Fibroblast of lung (primary cell): ENCODE results near the gene TRPM3. TPM values are rescaled to one million over a fixed set of nuclear protein-coding genes. Genes with fewer than 3 reads are reported as not detected.

Experiments
- DNase-seq, 2 donors: peaks; one replicate each; pipeline versions ENCODE4 v3.0.0 to v3.0.0-alpha.2; 2010; ENCODE audit warnings: low read depth in 2 of 2
- H2AFZ ChIP-seq: 2 replicates; pipeline ENCODE4 v1.5.1; 2012; ENCODE audit warnings: low read length, control low read depth, inconsistent platforms
- H3K27ac ChIP-seq: 2 replicates; pipeline ENCODE4 v1.5.1; 2011; ENCODE audit warnings: low read length, control low read depth; ENCODE audit not compliant: insufficient read depth
- H3K27me3 ChIP-seq: 2 replicates; pipeline ENCODE4 v1.5.1; 2011; ENCODE audit warnings: mild to moderate bottlenecking, low read length; ENCODE audit not compliant: control insufficient read depth, insufficient read depth
- H3K36me3 ChIP-seq: 2 replicates; pipeline ENCODE4 v1.5.1; 2011; ENCODE audit warnings: low read length; ENCODE audit not compliant: control insufficient read depth, insufficient read depth
- H3K4me1 ChIP-seq: 2 replicates; pipeline ENCODE4 v1.5.1; 2011; ENCODE audit warnings: low read length; ENCODE audit not compliant: control insufficient read depth, insufficient read depth; ENCODE audit errors: extremely low read depth
- H3K4me2 ChIP-seq: 2 replicates; pipeline ENCODE4 v1.5.1; 2011; ENCODE audit warnings: low read length, control low read depth; ENCODE audit not compliant: insufficient read depth; ENCODE audit errors: extremely low read depth
- H3K4me3 ChIP-seq, 4 experiments: fragments of 200-600 bp in 1 of 4; sonication (generic) in 1 of 4; replicated peaks in 1 of 4; 2 replicates each; pipeline ENCODE4 v1.5.1; 2011 to 2016; ENCODE audit warnings: low read length in 4 of 4, low read depth in 3 of 4, mild to moderate bottlenecking in 3 of 4, control low read depth in 2 of 4, inconsistent platforms in 1 of 4, mixed read lengths in 1 of 4; ENCODE audit not compliant: insufficient read depth in 1 of 4; ENCODE audit errors: control extremely low read depth in 1 of 4
- H3K79me2 ChIP-seq: 2 replicates; pipeline ENCODE4 v1.5.1; 2012; ENCODE audit warnings: mild to moderate bottlenecking, low read length, inconsistent platforms; ENCODE audit not compliant: control insufficient read depth, insufficient read depth
- H3K9ac ChIP-seq: 2 replicates; pipeline ENCODE4 v1.5.1; 2011; ENCODE audit warnings: mild to moderate bottlenecking, low read length, control low read depth; ENCODE audit not compliant: insufficient read depth
- H3K9me3 ChIP-seq: 2 replicates; pipeline ENCODE4 v1.5.1; 2012; ENCODE audit warnings: low read depth, low read length; ENCODE audit not compliant: control insufficient read depth, insufficient read depth
- H4K20me1 ChIP-seq: 2 replicates; pipeline ENCODE4 v1.5.1; 2011; ENCODE audit warnings: low read length; ENCODE audit not compliant: control insufficient read depth, insufficient read depth; ENCODE audit errors: extremely low read depth
- CTCF ChIP-seq, 2 donors: IDR thresholded peaks in 1 of 2; conservative IDR thresholded peaks in 1 of 2; 1 replicate in 1 of 2; 2 replicates in 1 of 2; pipeline ENCODE4 v1.5.1; 2011 to 2012; ENCODE audit warnings: low read length in 2 of 2, control low read depth in 1 of 2, inconsistent platforms in 1 of 2, low read depth in 1 of 2, mild to moderate bottlenecking in 1 of 2
- EZH2 ChIP-seq: IDR thresholded peaks from 2 replicates; pipeline ENCODE4 v1.5.1; 2012; ENCODE audit warnings: low read length, control low read depth, mild to moderate bottlenecking; ENCODE audit errors: missing control alignments
- polyA plus RNA-seq, 2 donors: library from polyadenylated mRNA; depleted of rRNA in 1 of 2; stranded (reverse) in 1 of 2; unstranded in 1 of 2; fragments of >200 nt; gene quantifications; 2 replicates each; pipeline ENCODE4 v1.2.1, GENCODE V29; 2011 to 2012; ENCODE audit warnings: missing spikeins in 1 of 2
- total RNA-seq: library from RNA; depleted of rRNA; stranded (reverse); fragments of >200 nt; gene quantifications from 2 replicates; pipeline ENCODE4 v1.2.1, GENCODE V29; 2014

The TRPM3 gene
- total and polyA plus RNA-seq, 2 donors (not counting 1 experiment from before 2014, with no cell fraction given), result 0.05 to 0.50 TPM

GRCh38 chr9:70618784-70619183, 502.6 kb downstream of the TRPM3 start:
- no peak overlapping the region for H3K4me2 ChIP-seq
- no peaks in the 10 kb centered on the region for H4K20me1 ChIP-seq
- H3K36me3 ChIP-seq, result no peaks in the 10 kb centered on the region
- H3K9ac ChIP-seq, result no peak overlapping the region
- peak in 1 of 2 donors; percentile 62 for DNase-seq
- H3K9me3 ChIP-seq, result no peaks in the 10 kb centered on the region
- TF ChIP-seq CTCF (conservative IDR thresholded peaks at IDR 0.05 in 1 of 2, IDR thresholded peaks at IDR 0.05 in 1 of 2; ENCODE audit: low read depth in 1 of 2, low read length in 2 of 2) (no peak), EZH2 (no peak)
- H3K79me2 ChIP-seq, result no peaks in the 10 kb centered on the region
- H3K4me3 ChIP-seq, result no peak overlapping the region
- no peaks in the 10 kb centered on the region for H3K27me3 ChIP-seq
- no peaks in the 10 kb centered on the region for H3K4me1 ChIP-seq
- no peak overlapping the region for H2AFZ ChIP-seq
- no peak overlapping the region for H3K27ac ChIP-seq

DNA sequence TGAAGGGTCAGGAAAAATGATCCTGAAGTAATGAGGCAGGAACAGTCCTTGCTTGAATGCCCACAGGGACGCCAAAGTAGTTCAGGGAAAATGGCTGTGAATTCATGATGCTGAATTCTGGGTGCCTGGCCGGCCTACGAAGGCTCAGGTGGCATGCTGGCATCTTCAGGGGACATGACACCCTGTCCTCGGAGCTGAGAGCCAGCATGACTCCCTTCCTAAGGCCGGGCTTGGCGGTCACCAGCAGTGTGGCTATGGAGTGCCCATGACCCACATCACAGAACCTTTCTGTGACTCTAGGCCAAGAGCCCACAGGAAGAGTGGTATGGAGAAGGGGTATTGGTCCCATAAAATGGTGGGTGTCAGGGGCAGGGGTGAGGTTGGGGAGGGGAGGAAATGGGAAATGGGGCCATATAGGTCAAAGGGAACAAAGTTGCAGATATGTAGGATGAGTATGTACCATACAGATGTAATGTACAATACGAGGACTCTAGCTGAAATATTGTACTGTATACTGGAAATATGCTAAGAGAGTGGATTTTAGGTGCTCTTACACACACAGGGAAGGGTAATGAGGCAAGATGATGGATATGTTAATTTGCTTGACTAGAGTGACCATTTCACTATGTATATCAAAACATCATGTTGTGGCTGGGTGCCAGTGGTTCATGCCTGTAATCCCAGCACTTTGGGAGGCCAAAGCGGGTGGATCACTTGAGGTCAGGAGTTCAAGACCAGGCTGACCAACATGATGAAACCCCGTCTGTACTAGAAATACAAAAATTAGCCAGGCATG, 504.2 kb downstream of the TRPM3 start:
- no peaks in the 10 kb centered on the region for H3K79me2 ChIP-seq
- no peaks in the 10 kb centered on the region for H3K4me1 ChIP-seq
- no peaks in the 10 kb centered on the region for H3K27me3 ChIP-seq
- no peaks in the 10 kb centered on the region for H3K36me3 ChIP-seq
- no peak for TF ChIP-seq EZH2
- TF ChIP-seq CTCF (conservative IDR thresholded peaks at IDR 0.05 in 1 of 2, IDR thresholded peaks at IDR 0.05 in 1 of 2; ENCODE audit: low read depth in 1 of 2, low read length in 2 of 2), result no peak
- no peak overlapping the region for H3K4me2 ChIP-seq
- no peaks in the 10 kb centered on the region for H4K20me1 ChIP-seq
- DNase-seq, result no peak
- no peaks in the 10 kb centered on the region for H3K9me3 ChIP-seq
- no peak overlapping the region for H3K4me3 ChIP-seq
- H2AFZ ChIP-seq, result no peak overlapping the region
- H3K9ac ChIP-seq, result no peak overlapping the region
- H3K27ac ChIP-seq, result no peak overlapping the region

DNA sequence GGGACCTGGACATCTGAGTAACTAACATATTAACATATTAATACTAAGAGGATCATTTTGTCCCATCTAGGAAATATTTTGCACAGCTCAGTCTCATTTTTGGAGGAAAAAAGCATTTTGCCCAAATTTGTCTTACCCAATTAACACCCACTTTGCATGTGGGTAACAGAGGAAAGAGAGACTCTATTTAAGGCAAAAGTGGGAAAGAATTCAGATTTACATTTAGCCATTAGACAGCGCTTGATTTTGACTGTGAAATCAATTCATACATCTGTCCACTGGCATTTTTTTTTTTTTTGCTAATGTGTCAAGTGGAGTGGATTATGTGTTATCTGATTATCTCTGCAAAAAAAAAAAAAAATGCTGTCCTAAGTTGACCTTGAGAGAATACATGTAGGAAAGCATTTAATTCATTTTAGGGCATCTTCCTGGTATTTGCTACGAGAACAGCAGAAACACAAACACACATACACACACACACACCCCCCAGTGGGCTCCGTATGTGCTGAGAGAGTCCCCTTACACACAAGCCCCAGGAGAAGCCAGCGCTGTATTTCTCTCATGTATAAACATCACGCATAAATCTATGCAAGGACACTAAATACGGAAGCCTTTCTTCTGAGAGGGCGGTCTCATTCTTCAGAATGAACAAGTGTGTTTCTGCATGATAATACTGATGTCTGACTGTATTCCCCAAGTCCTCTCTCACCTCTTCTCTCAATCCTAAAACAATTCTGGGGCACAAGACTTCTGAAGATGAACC, 505.0 kb downstream of the TRPM3 start:
- H3K4me2 ChIP-seq, result no peak overlapping the region
- H3K27me3 ChIP-seq, result no peaks in the 10 kb centered on the region
- H3K4me3 ChIP-seq, result no peak overlapping the region
- H3K36me3 ChIP-seq, result no peaks in the 10 kb centered on the region
- H3K4me1 ChIP-seq, result no peaks in the 10 kb centered on the region
- no peak for TF ChIP-seq CTCF (conservative IDR thresholded peaks at IDR 0.05 in 1 of 2, IDR thresholded peaks at IDR 0.05 in 1 of 2; ENCODE audit: low read depth in 1 of 2, low read length in 2 of 2)
- no peak for TF ChIP-seq EZH2
- H3K9ac ChIP-seq, result no peak overlapping the region
- H2AFZ ChIP-seq, result no peak overlapping the region
- no peak for DNase-seq
- H3K79me2 ChIP-seq, result no peaks in the 10 kb centered on the region
- H3K27ac ChIP-seq, result no peak overlapping the region
- H4K20me1 ChIP-seq, result no peaks in the 10 kb centered on the region
- no peaks in the 10 kb centered on the region for H3K9me3 ChIP-seq
